OCI-M1 (cell line): ENCODE measurements around the gene WDFY2.
"Not testable (repeated sequence)": the region's sequence is repeated elsewhere in the genome, so short reads cannot be mapped to it uniquely, and the experiment has no call there.

ENCODE experiments used
- DNase-seq: peaks from one replicate; lab custom pipeline; 2025; lab: John Stamatoyannopoulos, UW

Gene WDFY2, protein sequence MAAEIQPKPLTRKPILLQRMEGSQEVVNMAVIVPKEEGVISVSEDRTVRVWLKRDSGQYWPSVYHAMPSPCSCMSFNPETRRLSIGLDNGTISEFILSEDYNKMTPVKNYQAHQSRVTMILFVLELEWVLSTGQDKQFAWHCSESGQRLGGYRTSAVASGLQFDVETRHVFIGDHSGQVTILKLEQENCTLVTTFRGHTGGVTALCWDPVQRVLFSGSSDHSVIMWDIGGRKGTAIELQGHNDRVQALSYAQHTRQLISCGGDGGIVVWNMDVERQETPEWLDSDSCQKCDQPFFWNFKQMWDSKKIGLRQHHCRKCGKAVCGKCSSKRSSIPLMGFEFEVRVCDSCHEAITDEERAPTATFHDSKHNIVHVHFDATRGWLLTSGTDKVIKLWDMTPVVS

DNA sequence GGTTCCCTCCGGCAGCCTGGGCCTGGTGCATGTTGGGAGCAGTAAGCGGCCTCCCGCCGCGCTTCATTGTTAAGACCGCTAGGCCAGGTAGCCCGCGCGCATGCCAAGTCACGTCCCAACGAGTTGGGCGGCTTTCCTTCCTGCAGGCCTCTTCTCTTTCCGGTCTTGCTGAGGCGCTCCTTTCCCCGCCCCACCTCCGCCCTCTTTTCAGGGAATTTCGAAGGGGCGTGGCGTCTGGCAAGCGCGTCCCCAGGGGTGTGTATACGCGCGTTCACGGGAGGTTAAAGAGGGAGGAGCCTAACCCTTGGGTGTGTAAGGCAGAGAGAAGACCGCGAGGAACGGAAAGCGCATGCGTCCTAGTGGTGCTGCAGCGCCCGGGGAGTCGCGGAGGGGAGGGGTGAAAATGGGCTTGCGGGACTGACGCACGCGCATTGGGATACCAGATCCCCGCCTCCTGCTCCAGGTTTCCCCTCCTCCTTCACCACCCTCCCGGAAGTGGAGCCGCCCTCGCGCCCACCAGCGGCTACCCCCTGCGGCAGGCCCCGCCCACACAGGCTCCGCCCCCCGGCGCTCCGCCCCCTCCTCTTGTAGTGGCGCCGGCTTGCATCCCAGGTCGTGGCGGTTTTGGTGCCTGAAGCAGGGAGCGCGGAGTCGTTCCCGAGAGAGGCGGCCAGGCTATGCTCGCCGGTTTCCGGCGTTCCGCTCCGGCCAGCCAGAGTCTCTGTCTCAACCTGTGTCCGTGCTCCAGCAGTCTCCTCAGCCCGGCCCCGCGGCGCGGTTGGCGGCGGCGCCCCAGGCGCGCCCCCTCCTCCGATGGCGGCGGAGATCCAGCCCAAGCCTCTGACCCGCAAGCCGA, at the start of gene WDFY2:
Gene WDFY2 (plus strand): TSS at position 588 of the 856 bp plus-strand sequence. CDS start 226 bp downstream, at position 814.
- DNase-seq: peak; percentile 99

DNA sequence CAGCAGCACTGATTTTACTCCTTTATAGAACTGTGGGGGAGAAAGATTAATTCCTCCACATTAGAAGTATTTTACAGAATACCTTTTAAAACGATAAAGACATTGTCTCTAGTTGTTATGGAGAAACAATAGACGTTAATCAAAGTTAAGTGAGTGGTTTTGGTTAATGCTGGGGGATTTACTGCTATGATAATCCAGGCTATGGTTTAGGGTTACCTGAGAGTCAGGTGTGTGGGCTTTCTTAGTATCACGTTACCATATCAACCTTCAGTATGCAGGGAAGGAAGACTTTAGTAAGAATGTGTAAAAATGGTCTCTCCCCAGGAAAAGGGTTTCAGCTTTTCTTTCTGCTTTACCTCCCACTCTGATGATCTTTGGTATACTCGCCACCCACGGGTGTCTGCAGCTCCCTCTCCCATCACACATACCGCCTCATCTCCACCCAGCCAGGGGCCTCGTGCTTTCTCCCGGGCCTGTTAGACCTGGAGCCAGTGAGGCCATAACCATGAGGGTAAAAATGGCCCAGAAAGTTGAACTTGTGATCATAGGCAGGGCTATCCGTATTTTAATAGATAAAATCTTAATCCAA, 45.6 kb upstream of the WDFY2 start:
- no peak for DNase-seq

DNA sequence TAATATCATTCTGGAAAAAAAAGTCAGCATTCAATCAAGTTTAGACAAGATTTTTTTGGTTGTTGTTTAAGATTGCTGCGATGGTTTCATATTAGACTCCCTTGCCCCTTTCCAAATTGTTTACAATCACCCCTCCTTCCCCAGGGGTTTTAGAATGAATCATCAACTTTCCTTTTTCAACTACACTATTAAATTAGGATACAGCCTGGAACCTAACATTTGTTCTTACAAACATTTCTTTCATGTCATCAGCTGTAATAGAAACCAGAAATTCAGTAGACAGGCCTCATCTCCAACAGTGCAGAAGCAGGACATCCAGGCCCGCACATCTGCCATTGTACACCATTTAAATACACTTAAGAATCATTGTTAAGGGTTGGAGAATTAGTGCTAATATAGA, 44.4 kb upstream of the WDFY2 start:
- DNase-seq: no peak

DNA sequence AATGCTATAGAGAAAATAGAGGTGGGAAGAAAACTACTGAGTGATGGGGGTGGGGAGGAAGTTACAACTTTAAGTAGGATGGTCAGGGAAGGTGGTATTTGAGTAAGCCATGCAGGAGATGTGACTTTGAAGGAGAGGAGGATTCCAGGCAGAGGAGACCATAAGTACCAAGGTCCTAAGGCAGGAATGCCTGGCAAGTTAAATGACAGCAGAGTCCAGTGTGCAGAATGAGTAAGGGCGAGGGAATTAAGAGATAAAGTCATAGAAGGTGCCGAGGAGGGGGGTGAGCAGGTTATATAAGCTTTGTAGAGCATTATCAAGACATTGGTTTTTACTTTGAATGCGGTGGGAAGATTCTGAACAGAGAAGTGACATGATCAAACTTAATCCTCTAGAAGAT, 43.2 kb upstream of the WDFY2 start:
- DNase-seq: peak; percentile 26

DNA sequence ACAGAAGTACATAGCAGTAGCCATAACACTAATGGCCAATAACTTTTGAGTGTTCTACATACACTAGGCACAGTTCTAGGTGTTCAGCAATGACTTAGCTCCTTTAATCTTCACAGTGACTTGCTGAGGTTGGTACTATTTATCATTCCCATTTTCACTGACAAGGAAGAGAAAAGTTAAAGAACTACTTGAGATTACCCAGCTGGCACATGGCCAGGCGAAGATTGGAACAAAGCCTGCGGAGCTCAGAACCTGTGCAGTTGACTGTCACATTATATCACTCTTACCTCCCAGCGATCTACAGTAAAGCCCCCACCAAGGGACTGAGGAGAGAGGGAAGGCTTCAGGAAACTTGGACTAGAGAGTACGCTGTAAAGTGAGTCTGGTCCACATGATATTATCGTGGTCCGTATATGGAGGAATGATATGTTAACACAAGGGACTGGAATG, 42.4 kb upstream of the WDFY2 start:
- DNase-seq: peak; percentile 73

DNA sequence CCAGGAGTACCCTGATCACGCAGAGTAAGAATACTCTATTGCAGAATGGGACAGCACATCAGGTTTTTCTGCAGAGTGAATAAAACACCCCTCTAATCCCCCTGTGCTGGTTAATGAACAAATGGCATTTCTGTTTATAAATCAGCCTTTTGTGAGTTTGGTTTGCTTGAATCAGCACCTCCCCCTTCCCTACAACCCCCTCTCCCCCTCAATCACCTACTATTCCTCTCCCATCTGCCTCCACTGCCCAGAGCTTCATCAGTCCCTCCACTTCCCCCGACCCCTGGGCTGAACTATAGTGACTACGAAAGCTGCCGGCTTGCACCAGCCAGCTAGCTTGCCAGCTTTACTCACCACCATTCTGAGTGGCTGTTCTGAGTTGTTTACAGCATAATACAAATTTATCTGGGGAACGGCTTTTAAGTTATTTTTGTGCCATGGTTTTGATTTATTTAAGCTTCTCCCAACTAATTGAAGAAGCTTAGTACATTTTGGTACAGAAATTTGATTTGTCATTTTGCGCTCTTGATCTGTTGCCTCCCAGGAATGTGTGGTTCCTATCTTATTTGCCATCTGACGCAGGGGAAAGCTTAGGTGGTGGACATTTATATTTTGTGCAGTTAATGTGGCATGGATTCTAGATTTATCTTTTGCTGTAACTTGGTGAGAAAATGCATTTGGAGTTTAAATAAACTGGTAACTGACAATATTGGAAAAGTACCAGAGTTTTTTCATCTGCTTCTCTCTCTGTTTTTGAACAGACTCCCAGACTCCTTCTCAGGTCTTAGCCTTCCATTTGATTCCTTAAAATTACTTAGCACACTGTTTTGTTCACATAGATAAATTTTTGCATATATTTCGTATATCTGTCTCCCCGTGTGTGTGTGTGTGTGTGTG, 41.7 kb upstream of the WDFY2 start:
- peak; percentile 76 for DNase-seq

DNA sequence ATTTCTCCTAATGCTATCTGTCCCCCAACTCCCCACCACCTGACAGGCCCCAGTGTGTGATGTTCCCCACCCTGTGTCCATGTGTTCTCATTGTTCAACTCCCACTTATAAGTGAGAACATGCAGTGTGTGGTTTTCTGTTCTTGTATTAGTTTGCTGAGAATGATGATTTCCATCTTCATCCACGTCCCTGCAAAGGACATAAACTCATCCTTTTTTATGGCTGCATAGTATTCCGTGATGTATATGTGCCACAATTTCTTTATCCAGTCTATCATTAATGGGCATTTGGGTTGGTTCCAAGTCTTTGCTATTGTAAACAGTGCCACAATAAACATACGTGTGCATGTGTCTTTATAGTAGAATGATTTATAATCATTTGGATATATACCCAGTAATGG, 38.8 kb upstream of the WDFY2 start:
- not testable (repeated sequence) for DNase-seq

DNA sequence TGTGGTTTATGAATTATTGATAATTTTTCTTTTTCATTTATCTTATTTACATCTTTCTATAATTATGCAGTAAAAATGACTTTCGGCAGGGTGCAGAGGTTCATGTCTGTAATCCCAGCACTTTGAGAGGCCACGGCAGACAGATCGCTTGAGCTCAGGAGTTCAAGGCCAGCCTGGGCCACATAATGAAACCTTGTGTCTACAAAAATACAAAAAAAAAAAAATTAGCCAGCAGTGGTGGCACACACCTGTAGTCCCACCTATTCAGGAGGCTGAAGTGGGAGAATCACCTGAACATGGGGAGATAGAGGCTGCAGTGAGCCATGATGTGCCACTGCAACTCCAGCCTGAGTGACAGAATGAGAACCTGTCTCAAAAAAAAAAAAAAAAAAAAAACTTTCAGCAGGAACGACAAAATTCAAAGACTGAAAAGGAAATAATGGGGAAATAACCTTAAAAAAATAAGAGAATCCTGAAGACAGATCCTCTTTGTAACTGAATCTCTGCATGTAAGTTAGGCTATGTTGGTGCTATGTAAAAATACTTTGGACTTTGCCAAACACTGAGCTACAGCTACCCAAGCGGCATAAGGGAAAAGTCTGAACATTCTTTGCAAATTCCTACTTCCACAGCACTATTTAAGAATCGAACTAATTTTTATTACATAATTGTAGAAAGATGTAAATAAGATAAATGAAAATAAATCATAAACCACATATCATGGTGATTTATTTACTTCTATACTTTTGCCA, 36.7 kb upstream of the WDFY2 start:
- DNase-seq: no peak

DNA sequence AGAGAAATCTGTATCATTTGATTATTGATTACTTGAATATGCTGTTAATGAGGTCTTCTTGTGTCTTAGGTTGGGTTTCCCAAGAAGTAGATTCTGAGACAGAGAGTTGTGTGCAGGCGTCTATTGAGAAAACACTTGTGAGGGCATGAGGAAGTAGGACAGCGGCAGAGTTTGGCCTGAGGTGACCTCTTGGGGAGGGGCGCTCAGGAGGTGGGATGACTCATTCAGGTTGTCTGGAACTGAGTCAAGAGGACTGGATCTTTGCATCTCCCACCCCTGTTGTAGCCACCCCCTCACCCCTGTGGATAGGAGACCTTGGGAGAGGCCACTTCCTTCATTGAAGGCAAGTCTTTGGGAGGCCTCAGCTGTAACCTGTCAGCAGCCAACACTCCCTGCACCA, 35.2 kb upstream of the WDFY2 start:
- DNase-seq: peak; percentile 79

DNA sequence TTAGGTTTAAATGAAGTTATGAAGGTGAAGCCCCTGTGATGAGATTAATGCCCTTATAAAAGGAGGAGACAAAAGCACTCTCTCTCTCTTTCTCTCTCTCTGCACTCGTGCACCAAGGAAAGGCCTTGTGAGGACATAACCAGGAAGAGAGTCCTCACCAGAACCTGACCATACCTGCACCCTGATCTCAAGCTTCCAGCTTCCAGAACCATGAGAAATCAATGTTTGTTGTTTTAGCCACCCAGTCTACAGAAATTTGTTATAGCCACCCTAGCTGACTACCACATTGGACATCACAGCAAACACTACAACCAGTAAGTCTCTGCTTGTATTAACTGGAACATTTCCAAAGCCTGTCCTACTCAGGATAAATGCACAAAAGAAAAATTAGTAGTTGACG, 34.7 kb upstream of the WDFY2 start:
- no peak for DNase-seq

DNA sequence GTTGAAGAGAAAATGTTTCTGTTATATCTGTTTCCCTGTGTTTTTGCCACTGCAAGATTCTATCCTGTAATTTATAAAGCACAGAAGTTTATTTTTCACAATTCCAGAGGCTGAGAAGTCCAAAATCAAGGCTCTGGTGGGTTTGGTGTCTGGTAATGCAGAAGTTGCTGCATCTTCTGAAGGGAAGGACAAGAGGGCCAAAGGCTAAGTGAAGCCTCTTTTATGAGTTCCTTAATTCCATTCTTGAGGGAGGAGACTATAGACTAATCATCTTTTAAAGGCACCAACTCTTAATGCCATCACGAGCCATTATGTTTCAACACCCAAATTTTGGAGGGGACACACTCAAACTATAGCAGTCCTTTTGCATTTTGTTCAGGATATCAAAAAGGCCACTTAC, 34.1 kb upstream of the WDFY2 start:
- no peak for DNase-seq

DNA sequence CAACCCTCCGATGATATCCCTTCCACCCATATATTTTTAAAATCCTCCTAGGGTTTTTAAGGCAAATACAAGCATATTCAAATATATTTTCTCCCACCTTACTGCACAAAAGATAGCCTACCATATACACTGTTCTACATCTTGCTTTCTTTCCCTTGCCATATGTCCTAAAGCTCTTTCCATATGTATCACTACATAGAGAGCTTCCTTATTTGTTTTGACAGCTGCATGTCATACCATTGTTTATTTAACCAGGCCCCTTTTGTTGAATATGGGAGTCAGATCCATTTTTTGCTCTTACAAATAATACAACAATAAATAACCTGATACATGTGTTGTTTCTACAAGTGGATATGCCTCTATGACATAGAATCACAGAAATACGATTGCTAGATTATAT, 32.8 kb upstream of the WDFY2 start:
- no peak for DNase-seq

DNA sequence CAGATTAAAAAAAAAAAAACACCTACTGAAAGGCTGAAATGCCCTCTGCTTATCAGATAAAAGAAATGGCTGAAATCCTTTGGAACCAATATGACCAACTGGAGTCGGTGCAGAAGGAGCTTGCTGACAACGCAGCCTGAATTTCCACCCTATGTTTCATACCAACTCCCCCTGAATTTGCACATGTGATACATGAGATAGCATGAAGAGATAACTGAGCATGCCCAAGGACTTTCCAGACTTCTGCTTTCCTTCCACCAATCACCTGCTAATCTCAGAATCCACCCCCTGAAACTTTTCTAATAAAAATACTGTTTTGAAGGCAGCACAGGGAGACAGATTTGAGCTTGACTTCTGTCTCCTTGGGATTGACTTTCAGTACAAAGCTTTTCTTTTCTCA, 32.2 kb upstream of the WDFY2 start:
- DNase-seq: peak; percentile 90

DNA sequence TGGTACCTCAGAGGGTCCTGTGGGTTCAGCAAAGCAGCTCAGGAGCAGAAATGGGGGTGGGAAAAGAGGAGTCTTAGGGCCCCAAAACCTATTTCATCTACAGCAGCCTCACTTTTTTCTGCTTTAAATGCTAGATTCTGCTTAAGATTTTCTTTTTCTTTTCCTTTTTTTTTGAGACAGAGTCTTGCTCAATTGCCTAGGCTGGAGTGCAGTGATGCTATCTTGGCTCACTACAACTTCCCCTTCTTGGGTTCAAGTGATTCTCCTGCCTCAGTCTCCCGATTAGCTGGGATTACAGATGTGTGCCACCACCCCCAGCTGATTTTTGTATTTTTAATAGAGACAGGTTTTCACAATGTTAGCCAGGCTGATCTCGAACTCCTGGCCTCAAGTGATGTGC, 30.7 kb upstream of the WDFY2 start:
- DNase-seq: peak; percentile 29

DNA sequence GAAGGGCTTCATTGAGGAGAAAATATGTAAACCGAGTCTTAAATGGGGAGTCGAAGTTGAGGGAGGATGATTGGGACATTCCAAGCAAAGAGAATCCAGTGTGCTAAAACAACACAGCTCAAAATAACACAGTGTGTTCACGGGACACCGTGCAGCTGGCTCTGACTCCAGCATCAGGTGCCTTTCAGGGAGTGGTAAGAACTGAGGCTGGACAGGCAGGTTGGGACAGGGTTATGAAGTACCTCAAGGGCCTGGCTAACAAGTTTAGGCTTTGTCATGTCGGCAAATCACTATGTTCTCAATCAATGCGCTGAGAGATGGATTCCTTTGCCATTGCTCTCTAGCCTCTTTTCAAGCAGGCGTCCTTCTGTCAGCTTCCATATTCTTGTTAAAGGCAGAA, 27.5 kb upstream of the WDFY2 start:
- DNase-seq: no peak

DNA sequence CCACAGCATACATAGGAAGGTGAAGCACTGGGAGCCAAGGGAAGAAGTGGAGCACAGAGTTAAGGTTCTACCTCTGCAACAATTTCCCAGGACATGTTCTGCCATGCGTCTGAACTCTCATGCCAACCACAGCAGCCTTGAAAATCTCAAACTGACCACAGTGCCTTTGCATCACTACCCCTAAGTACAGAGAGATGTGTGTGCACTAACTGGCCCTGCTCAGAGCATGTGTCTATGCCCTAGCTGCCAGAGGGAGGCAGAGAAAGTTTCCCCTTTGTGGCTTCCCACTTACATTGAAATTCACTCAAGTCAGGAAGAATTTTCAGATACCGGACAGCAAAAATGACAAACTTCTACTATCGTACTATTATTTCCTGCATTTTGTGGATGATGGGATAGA, 26.8 kb upstream of the WDFY2 start:
- no peak for DNase-seq

DNA sequence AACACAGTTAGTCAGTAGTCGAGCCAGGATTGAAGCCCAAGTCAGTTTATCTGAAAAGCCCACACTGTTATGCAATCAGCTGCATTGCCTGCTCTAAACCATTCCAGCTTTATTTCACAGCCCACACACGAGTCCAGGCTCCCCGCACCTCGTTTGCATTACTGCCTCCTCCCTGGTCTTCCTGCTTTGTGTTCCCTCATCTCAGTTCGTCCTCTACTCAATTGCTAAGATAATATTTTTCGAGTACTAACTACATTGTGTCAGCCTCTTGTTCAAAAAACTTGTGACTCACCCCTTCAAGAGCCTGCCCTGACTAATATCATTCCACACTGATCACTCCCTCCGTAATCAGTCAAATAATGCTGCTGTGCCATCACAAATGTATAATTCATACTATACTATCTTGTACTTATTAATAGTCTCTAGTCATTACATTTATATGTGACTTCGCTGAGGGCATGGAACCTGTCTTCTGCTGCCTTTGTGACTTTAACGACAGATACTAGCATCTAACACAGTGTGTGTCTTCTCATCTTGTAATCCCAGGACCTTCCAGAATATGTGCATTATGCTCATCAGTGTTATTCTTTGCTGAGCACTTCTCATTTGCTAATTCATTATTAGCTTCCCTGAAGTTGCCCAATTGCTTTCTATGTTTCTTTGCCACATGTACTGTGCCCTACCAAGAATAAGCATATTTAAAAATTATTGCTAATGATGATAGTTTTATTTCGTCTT, 26.2 kb upstream of the WDFY2 start:
- DNase-seq: peak; percentile 47

DNA sequence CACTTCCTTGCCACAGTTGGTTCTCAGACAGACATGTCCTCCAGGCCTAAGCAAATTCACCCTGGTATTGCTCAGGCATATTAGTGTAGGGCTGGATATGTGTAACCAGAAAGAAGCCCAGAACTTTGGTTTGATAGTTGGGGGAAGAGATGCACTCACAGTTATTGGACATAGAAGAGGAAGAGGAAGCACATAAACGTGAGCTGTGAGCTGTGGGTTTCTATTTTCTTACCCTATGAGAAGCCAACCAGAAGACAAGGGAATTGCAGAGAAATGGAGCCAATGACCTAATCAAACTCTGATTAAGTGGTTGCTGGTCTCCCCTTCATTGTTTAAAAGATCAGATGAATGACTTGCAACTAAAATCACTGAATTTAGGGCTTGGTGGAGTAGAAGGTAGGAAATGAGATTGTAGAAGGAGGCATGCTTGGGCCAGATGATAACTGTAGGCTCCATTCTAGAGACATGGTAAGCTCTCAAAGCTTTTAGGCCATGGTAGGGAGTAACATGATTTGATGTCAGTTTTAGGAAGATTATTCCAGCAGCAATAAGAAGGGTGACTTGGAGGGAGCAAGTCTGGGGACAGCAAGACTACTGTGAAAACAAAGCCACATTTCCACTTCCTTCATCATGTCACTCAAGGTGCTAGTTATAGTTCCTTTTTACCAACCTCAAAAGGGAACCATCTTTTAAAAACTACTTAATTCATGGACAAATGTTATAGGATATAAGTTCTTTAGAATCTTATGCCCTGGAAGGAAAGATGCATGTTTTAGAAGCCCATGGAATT, 24.1 kb upstream of the WDFY2 start:
- peak; percentile 52 for DNase-seq

DNA sequence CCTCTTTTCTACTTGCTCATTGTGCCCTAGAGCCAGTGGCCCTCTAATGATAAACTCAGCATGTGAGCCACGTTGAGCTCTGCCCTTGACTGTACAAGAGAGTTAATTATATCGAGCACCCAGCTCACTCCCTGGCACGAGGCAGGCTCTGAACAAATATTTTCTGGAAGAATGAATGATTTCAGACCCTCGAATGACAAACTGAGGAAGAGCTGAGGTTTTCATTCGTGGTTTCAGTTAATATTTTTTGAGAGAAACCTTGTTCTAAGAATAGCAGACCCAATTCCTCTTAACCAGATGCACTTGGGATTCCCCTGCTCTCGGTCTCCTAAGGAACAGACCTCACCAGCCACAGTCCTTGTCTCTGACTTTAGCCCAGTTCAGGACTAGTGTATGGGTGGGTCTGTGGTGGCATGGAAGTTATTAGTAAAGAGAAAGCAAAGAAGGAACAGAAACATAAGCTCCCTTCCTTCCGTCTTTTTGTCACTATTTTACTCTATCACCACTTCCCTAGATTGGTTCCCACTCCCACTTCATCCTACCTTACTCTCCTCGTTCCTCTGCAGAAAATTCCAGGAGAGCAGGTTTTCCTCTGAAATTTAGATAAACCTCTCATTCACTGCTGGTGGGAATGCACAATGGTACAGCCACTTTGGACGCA, 22.1 kb upstream of the WDFY2 start:
- DNase-seq: no peak
